Loucy (cell line): ENCODE data around the gene AGAP3.

Source experiments
- EZH2phosphoT487 ChIP-seq: fragments of 200-600 bp; IDR thresholded peaks from 2 replicates; pipeline ENCODE4 v1.6.1; 2018; ENCODE audit warnings: antibody characterized with exemption, mild to moderate bottlenecking, moderate library complexity, borderline replicate concordance
- TF ChIP-seq, protein P1 (sequence below): fragments of 200-600 bp; sonication (generic); conservative IDR thresholded peaks from 2 replicates; pipeline ENCODE4 v1.5.1; 2014; ENCODE audit warnings: mild to moderate bottlenecking, antibody characterized with exemption, low read length

DNA sequence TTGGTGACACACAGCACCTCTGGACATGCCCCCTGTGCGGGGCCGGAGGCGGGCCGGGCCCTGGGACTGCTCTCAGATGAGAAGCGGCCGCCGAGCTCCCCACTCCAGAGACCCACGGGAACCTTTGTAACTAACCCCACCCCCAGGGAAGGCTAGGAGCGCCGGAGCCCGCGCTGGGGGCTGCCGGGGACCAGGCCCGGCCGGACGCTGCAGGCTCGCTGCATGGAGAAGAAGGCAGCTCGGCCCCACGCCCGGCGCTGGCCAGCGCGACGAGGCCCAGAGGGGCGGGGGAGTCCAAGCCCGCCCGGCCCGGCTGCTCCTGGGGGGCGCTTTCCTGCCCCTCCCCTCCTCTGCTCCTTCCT lies 36.5 kb downstream of the AGAP3 start:
- TF ChIP-seq, protein P1, sequence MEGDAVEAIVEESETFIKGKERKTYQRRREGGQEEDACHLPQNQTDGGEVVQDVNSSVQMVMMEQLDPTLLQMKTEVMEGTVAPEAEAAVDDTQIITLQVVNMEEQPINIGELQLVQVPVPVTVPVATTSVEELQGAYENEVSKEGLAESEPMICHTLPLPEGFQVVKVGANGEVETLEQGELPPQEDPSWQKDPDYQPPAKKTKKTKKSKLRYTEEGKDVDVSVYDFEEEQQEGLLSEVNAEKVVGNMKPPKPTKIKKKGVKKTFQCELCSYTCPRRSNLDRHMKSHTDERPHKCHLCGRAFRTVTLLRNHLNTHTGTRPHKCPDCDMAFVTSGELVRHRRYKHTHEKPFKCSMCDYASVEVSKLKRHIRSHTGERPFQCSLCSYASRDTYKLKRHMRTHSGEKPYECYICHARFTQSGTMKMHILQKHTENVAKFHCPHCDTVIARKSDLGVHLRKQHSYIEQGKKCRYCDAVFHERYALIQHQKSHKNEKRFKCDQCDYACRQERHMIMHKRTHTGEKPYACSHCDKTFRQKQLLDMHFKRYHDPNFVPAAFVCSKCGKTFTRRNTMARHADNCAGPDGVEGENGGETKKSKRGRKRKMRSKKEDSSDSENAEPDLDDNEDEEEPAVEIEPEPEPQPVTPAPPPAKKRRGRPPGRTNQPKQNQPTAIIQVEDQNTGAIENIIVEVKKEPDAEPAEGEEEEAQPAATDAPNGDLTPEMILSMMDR = no peak
- no peak for TF ChIP-seq EZH2phosphoT487
